H54 (cell line): Measurements from ENCODE around the gene XCR1.

Experiments
- DNase-seq: peaks from one replicate; pipeline ENCODE4 v3.0.0; 2011; ENCODE audit warnings: low spot score, mixed read lengths; ENCODE audit not compliant: insufficient read length
- FAIRE-seq: peaks from 3 replicates; lab custom pipeline; 2011; peaks lifted over from hg19 to GRCh38; lab: Jason Lieb, UNC
- POLR2A ChIP-seq: IDR thresholded peaks from 2 replicates; pipeline ENCODE4 v1.6.1; 2011; ENCODE audit warnings: low read depth, mild to moderate bottlenecking, low read length

XCR1 gene

GRCh38 chr3:46027736-46028397 lies 584 bp upstream of the XCR1 start:
- no peak for TF ChIP-seq POLR2A
- FAIRE-seq (no peak), DNase-seq (no peak)

- TF ChIP-seq POLR2A: no peak
- DNase-seq (no peak), FAIRE-seq (no peak)
Measured at GRCh38 chr3:46025139-46025538, 2.1 kb downstream of the XCR1 start.

- no peak for TF ChIP-seq POLR2A
- FAIRE-seq: no peak
- DNase-seq: no peak
Measured at GRCh38 chr3:46024131-46024530, 3.2 kb downstream of the XCR1 start.

- TF ChIP-seq POLR2A: no peak
- FAIRE-seq (no peak), DNase-seq (no peak)
Measured at GRCh38 chr3:46022909-46023785, 4.1 kb downstream of the XCR1 start.

- FAIRE-seq (no peak), DNase-seq (no peak)
- TF ChIP-seq POLR2A: no peak
Measured at GRCh38 chr3:46021516-46021915, 5.8 kb downstream of the XCR1 start.

GRCh38 chr3:46020766-46021510 lies 6.3 kb downstream of the XCR1 start:
- no peak for DNase-seq
- TF ChIP-seq POLR2A: no peak
- FAIRE-seq: no peak

GRCh38 chr3:46019707-46020106 lies 7.6 kb downstream of the XCR1 start:
- TF ChIP-seq POLR2A: no peak
- FAIRE-seq (no peak), DNase-seq (no peak)

GRCh38 chr3:46017720-46018119 lies 9.6 kb downstream of the XCR1 start:
- no peak for DNase-seq
- no peak for TF ChIP-seq POLR2A
- FAIRE-seq: no peak

GRCh38 chr3:46013316-46014094 lies 13.8 kb downstream of the XCR1 start:
- DNase-seq: no peak
- FAIRE-seq: no peak
- no peak for TF ChIP-seq POLR2A

GRCh38 chr3:46012246-46012645 lies 15.0 kb downstream of the XCR1 start:
- TF ChIP-seq POLR2A: no peak
- DNase-seq (no peak), FAIRE-seq (no peak)

GRCh38 chr3:46010519-46011113 lies 16.7 kb downstream of the XCR1 start:
- DNase-seq: no peak
- no peak for TF ChIP-seq POLR2A
- FAIRE-seq: no peak

- FAIRE-seq (no peak), DNase-seq (no peak)
- no peak for TF ChIP-seq POLR2A
Measured at GRCh38 chr3:46008058-46008457, 19.2 kb downstream of the XCR1 start.

- TF ChIP-seq POLR2A: no peak
- FAIRE-seq: no peak
- DNase-seq: no peak
Measured at GRCh38 chr3:46007280-46007679, 20.0 kb downstream of the XCR1 start.
